Liver (tissue), 9 donors: ENCODE results near the gene ENC1. TPM values are rescaled to one million over a fixed set of nuclear protein-coding genes. Genes with fewer than 3 reads are reported as not detected.
A peak's percentile ranks its signal among the peaks of the same experiment; 100 is the strongest.

Experiments
- DNase-seq: peaks from one replicate; pipeline ENCODE4 v3.0.0-alpha.2; 2017; ENCODE audit warnings: low spot score
- H3K27ac ChIP-seq, 2 donors: one replicate each; pipeline ENCODE4 v1.7.0; 2013; ENCODE audit warnings: inconsistent platforms in 2 of 2, low read length in 2 of 2, control low read depth in 1 of 2, low read depth in 1 of 2, mild to moderate bottlenecking in 1 of 2
- H3K27me3 ChIP-seq, 4 donors: one replicate each; pipeline versions ENCODE4 v1.6.1 to v1.7.0; 2013; ENCODE audit warnings: low read length in 3 of 4, inconsistent platforms in 1 of 4, mild to moderate bottlenecking in 1 of 4, moderate library complexity in 1 of 4; ENCODE audit not compliant: control insufficient read depth in 4 of 4, insufficient read depth in 4 of 4
- H3K36me3 ChIP-seq, 4 donors: one replicate each; pipeline versions ENCODE4 v1.6.1 to v1.7.0; 2013; ENCODE audit warnings: low read length in 3 of 4, mild to moderate bottlenecking in 3 of 4, low read depth in 1 of 4, moderate library complexity in 1 of 4; ENCODE audit not compliant: control insufficient read depth in 4 of 4, insufficient read depth in 3 of 4
- H3K4me1 ChIP-seq, 4 donors: one replicate each; pipeline versions ENCODE4 v1.6.1 to v1.7.0; 2013; ENCODE audit warnings: low read length in 3 of 4, mild to moderate bottlenecking in 3 of 4, moderate library complexity in 1 of 4; ENCODE audit not compliant: control insufficient read depth in 4 of 4, insufficient read depth in 4 of 4
- H3K4me3 ChIP-seq, 3 donors: one replicate each; pipeline versions ENCODE4 v1.6.1 to v1.7.0; 2013; ENCODE audit warnings: low read length in 3 of 3, control low read depth in 1 of 3, low read depth in 1 of 3, mild to moderate bottlenecking in 1 of 3
- H3K9ac ChIP-seq, 2 donors: one replicate each; pipeline ENCODE4 v1.7.0; 2013; ENCODE audit warnings: low read length in 2 of 2, mild to moderate bottlenecking in 2 of 2, moderate library complexity in 2 of 2, control low read depth in 1 of 2, low read depth in 1 of 2
- H3K9me3 ChIP-seq, 4 donors: one replicate each; pipeline versions ENCODE4 v1.6.1 to v1.7.0; 2013; ENCODE audit warnings: low read length in 3 of 4; ENCODE audit not compliant: control insufficient read depth in 4 of 4
- ATF3 ChIP-seq: IDR thresholded peaks from 2 replicates; pipeline ENCODE4 v1.6.1; 2016; ENCODE audit warnings: antibody characterized with exemption
- CTCF ChIP-seq: fragments of 150-350 bp; IDR thresholded peaks from 2 replicates; pipeline ENCODE4 v1.5.1; 2017; ENCODE audit warnings: improper control_type of control experiment, low read depth, low read length; ENCODE audit not compliant: missing input control
- EGR1 ChIP-seq, 2 donors: IDR thresholded peaks; 2 replicates each; pipeline ENCODE4 v1.6.1; 2016 to 2018; ENCODE audit warnings: antibody characterized with exemption in 2 of 2, low read depth in 2 of 2
- FOXA1 ChIP-seq: IDR thresholded peaks from 2 replicates; pipeline ENCODE4 v1.6.1; 2016; ENCODE audit warnings: antibody characterized with exemption
- FOXA2 ChIP-seq: IDR thresholded peaks from 2 replicates; pipeline ENCODE4 v1.6.1; 2016; ENCODE audit warnings: antibody characterized with exemption
- GABPA ChIP-seq, 2 donors: IDR thresholded peaks in 1 of 2; conservative IDR thresholded peaks in 1 of 2; 2 replicates each; pipeline ENCODE4 v1.6.1; 2016; ENCODE audit warnings: antibody characterized with exemption in 2 of 2, mild to moderate bottlenecking in 1 of 2, moderate library complexity in 1 of 2
- HNF4A ChIP-seq, 2 donors: conservative IDR thresholded peaks; 2 replicates each; pipeline ENCODE4 v1.6.1; 2016; ENCODE audit warnings: antibody characterized with exemption in 2 of 2, mild to moderate bottlenecking in 2 of 2
- HNF4G ChIP-seq: IDR thresholded peaks from 2 replicates; pipeline ENCODE4 v1.6.1; 2016; ENCODE audit warnings: antibody characterized with exemption
- JUND ChIP-seq, 2 donors: IDR thresholded peaks; 2 replicates each; pipeline ENCODE4 v1.6.1; 2016; ENCODE audit warnings: antibody characterized with exemption in 2 of 2
- NR2F2 ChIP-seq: IDR thresholded peaks from 2 replicates; pipeline ENCODE4 v1.6.1; 2016; ENCODE audit warnings: antibody characterized with exemption
- RAD21 ChIP-seq, 2 donors: IDR thresholded peaks; 2 replicates each; pipeline ENCODE4 v1.6.1; 2016; ENCODE audit warnings: antibody characterized with exemption in 2 of 2, mild to moderate bottlenecking in 2 of 2
- RXRA ChIP-seq, 2 donors: IDR thresholded peaks; 2 replicates each; pipeline ENCODE4 v1.6.1; 2017 to 2018; ENCODE audit warnings: antibody characterized with exemption in 2 of 2, mild to moderate bottlenecking in 1 of 2
- SP1 ChIP-seq: IDR thresholded peaks from 2 replicates; pipeline ENCODE4 v1.6.1; 2018; ENCODE audit warnings: antibody characterized with exemption, mild to moderate bottlenecking
- TAF1 ChIP-seq: conservative IDR thresholded peaks from 2 replicates; pipeline ENCODE4 v1.6.1; 2016; ENCODE audit warnings: antibody characterized with exemption, mild to moderate bottlenecking
- YY1 ChIP-seq: IDR thresholded peaks from 2 replicates; pipeline ENCODE4 v1.6.1; 2016; ENCODE audit warnings: antibody characterized with exemption, mild to moderate bottlenecking
- WGBS: extraction: QIAGEN DNeasy Blood & Tissue Kit; methylation state at CpG from one replicate; pipeline ENCODE4 v1.1.7; 2013; 5-methylcytosine and 5-hydroxymethylcytosine counted together
- polyA plus RNA-seq, 2 donors: library from polyadenylated mRNA; stranded (reverse) in 1 of 2; unstranded in 1 of 2; fragments of 200-250 nt in 1 of 2; fragments of >200 nt in 1 of 2; fragmentation: Nextera tagmentation in 1 of 2; extraction: Ambion mirVana in 1 of 2; gene quantifications; one replicate each; pipeline versions ENCODE4 v1.2.1 to v1.2.3, GENCODE V29; 2013 to 2015
- total RNA-seq, 2 donors: library from RNA; depleted of rRNA; stranded (reverse); fragments of >200 nt; gene quantifications; one replicate each; pipeline ENCODE4 v1.2.3, GENCODE V29; 2014
- TF ChIP-seq, protein P1 (sequence below): IDR thresholded peaks from 2 replicates; pipeline ENCODE4 v1.6.1; 2016; ENCODE audit warnings: antibody characterized with exemption
- TF ChIP-seq, protein P2 (sequence below): IDR thresholded peaks from 2 replicates; pipeline ENCODE4 v1.6.1; 2016; ENCODE audit warnings: antibody characterized with exemption, mild to moderate bottlenecking
- TF ChIP-seq, protein P3 (sequence below): IDR thresholded peaks from 2 replicates; pipeline ENCODE4 v1.6.1; 2016; ENCODE audit warnings: antibody characterized with exemption
- donor health status: healthy.
- donor health status: healthy.
- donor health status: healthy.
- donor health status: healthy.
- donor health status: healthy.

The ENC1 gene
- total and polyA plus RNA-seq, 4 donors = 5.7 to 34.4 (median 13.8) TPM

DNA sequence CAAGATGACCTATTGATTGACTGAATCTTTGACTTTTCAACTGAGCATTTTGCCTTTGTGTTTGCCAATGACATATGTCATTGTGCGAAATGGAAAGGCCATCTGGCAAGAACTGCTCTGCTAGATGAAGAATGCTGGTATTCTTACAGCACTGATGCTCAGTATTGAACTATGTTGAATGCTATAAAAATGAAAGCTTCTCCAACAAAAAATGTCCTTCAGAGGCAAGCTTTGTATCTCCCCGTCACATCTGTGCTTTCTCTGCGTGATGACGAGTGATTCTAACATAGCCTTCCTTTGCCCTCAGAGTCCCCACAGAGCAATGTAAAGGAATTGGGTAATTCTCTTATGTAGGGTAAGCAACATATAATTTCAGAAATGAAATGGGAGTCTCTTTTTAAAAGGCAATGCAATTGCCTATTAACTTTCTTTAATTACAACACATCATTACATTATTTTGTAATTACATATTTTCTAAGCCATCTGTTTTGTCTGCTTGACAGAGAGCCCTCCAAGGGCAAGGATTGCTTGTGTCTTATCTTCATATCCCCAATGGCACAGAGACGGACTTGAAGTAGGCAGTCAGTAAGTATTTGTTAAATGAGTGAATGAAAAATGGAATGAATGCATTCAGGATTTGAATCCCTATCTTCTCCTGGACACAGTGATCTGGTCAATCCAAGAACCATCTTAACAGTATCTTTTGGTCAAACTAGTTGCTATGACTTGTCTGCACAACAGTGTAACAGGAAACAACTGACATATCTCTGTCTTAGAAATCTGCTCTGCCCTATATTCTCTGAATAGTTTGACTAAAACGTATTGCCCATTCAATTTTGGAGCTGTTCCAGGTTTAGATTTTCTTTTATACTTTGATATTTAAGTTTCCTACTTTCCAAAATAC lies 46.1 kb downstream of the ENC1 start:
- Histone ChIP-seq H3K27ac (no peak overlapping the region), H3K27me3 (no peaks in the 10 kb centered on the region), H3K4me1 (peaks cover 5 to 23% (median 13%) of the 10 kb centered on the region in 4 donors), H3K4me3 (no peak overlapping the region), H3K36me3 (no peaks in the 10 kb centered on the region), H3K9me3 (no peaks in the 10 kb centered on the region), H3K9ac (no peak overlapping the region)
- WGBS = 81% methylated on average over 6 of the region's 6 CpGs
- no peak for DNase-seq
- TF ChIP-seq NR2F2 (no peak), FOXA2 (no peak), SP1 (no peak)

DNA sequence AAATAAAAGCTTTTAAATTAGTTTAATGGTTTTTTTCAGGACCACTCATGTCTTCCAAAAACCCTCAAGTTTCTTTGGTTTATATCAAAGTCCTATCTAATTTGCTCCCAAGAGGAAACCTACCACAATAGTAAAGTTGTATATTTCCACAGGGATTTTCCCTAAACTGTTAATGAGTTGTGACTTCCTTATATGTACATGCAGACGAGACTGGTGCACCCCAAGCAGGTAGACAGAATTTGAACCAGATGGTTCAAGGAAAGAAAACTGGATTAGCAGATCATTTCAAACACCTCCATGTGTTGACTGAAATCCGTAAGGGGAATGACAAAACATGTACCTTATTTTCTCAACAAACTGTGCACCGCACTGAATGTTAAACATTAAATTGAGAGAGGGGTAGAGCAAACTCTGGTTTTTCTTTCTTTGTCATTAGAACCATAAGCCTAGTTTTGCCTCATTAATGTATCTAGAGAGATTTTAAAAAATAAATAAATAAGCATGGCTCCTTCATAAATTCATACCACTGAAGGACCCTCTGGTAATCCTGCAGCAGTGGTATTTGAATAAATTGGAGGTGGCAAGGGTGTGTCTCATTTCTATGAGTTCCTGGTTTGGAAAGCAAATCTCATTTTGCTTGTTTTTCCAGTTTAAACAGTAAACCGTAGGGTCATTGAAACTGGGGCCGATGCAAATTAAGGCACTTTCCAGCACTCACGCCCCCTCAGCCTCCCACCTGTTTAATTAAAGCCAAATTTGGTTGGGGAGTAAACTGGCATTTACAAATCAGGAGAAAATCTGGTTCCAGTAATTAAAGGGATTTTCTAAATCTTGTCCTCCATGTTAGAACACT lies 51.1 kb downstream of the ENC1 start:
- 30% methylated on average over 6 of the region's 6 CpGs for WGBS
- TF ChIP-seq CTCF (no peak), SP1 (peak; percentile 75), HNF4G (no peak), GABPA (IDR thresholded peaks at IDR 0.05 in 1 of 2, conservative IDR thresholded peaks at IDR 0.05 in 1 of 2) (no peak), RXRA (IDR thresholded peaks at IDR 0.05) (peak; percentile 88 to 93), EGR1 (IDR thresholded peaks at IDR 0.05; ENCODE audit: low read depth in 2 of 2) (peak; percentile 88 to 93), HNF4A (conservative IDR thresholded peaks at IDR 0.05) (peak; percentile 48 to 59), ATF3 (no peak), FOXA1 (no peak), NR2F2 (no peak), YY1 (peak; percentile 56), JUND (IDR thresholded peaks at IDR 0.05) (peak in 1 of 2 donors; percentile 10), RAD21 (IDR thresholded peaks at IDR 0.05) (peak; percentile 15 to 44), TAF1 (no peak), FOXA2 (peak; percentile 26)
- TF ChIP-seq, protein P1, sequence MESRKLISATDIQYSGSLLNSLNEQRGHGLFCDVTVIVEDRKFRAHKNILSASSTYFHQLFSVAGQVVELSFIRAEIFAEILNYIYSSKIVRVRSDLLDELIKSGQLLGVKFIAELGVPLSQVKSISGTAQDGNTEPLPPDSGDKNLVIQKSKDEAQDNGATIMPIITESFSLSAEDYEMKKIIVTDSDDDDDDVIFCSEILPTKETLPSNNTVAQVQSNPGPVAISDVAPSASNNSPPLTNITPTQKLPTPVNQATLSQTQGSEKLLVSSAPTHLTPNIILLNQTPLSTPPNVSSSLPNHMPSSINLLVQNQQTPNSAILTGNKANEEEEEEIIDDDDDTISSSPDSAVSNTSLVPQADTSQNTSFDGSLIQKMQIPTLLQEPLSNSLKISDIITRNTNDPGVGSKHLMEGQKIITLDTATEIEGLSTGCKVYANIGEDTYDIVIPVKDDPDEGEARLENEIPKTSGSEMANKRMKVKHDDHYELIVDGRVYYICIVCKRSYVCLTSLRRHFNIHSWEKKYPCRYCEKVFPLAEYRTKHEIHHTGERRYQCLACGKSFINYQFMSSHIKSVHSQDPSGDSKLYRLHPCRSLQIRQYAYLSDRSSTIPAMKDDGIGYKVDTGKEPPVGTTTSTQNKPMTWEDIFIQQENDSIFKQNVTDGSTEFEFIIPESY = peak; percentile 39
- TF ChIP-seq, protein P2, sequence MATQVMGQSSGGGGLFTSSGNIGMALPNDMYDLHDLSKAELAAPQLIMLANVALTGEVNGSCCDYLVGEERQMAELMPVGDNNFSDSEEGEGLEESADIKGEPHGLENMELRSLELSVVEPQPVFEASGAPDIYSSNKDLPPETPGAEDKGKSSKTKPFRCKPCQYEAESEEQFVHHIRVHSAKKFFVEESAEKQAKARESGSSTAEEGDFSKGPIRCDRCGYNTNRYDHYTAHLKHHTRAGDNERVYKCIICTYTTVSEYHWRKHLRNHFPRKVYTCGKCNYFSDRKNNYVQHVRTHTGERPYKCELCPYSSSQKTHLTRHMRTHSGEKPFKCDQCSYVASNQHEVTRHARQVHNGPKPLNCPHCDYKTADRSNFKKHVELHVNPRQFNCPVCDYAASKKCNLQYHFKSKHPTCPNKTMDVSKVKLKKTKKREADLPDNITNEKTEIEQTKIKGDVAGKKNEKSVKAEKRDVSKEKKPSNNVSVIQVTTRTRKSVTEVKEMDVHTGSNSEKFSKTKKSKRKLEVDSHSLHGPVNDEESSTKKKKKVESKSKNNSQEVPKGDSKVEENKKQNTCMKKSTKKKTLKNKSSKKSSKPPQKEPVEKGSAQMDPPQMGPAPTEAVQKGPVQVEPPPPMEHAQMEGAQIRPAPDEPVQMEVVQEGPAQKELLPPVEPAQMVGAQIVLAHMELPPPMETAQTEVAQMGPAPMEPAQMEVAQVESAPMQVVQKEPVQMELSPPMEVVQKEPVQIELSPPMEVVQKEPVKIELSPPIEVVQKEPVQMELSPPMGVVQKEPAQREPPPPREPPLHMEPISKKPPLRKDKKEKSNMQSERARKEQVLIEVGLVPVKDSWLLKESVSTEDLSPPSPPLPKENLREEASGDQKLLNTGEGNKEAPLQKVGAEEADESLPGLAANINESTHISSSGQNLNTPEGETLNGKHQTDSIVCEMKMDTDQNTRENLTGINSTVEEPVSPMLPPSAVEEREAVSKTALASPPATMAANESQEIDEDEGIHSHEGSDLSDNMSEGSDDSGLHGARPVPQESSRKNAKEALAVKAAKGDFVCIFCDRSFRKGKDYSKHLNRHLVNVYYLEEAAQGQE = peak; percentile 33
- TF ChIP-seq, protein P3, sequence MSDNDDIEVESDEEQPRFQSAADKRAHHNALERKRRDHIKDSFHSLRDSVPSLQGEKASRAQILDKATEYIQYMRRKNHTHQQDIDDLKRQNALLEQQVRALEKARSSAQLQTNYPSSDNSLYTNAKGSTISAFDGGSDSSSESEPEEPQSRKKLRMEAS = no peak
- no peaks in the 10 kb centered on the region for H3K9me3 ChIP-seq
- no peaks in the 10 kb centered on the region for H3K36me3 ChIP-seq
- no peak for DNase-seq
- peak overlapping the region; percentile 54 to 64 for H3K27ac ChIP-seq
- peak overlapping the region in 1 of 3 donors; percentile 5 for H3K4me3 ChIP-seq
- H3K27me3 ChIP-seq = no peaks in the 10 kb centered on the region
- H3K9ac ChIP-seq = peak overlapping the region in 1 of 2 donors; percentile 16
- H3K4me1 ChIP-seq = peaks cover 0 to 20% (median 12%) of the 10 kb centered on the region in 4 donors
